CD14-positive monocyte (primary cell): ENCODE results near the gene CBX2. TPM values are rescaled to one million over a fixed set of nuclear protein-coding genes. Genes with fewer than 3 reads are reported as not detected.

ENCODE experiments used
- DNase-seq, 3 donors: peaks; one replicate each; pipeline ENCODE4 v3.0.0-alpha.2; 2011 to 2022
- H2AFZ ChIP-seq: 2 replicates; pipeline ENCODE4 v1.6.0; 2012; ENCODE audit warnings: mild to moderate bottlenecking, low read depth, low read length, inconsistent platforms; ENCODE audit not compliant: insufficient read depth, poor library complexity, severe bottlenecking
- H3K27ac ChIP-seq, 2 donors: 1 replicate in 1 of 2; 2 replicates in 1 of 2; pipeline ENCODE4 v1.5.1; 2012 to 2013; ENCODE audit warnings: low read length in 2 of 2, control low read depth in 1 of 2, inconsistent platforms in 1 of 2, low read depth in 1 of 2, mild to moderate bottlenecking in 1 of 2
- H3K27me3 ChIP-seq, 2 donors: one replicate each; pipeline versions ENCODE4 v1.6.0 to v1.6.1; 2011 to 2013; ENCODE audit warnings: low read length in 2 of 2; ENCODE audit not compliant: control insufficient read depth in 2 of 2, insufficient read depth in 2 of 2
- H3K36me3 ChIP-seq, 2 donors: replicated peaks in 1 of 2; 1 replicate in 1 of 2; 2 replicates in 1 of 2; pipeline versions ENCODE4 v1.5.1 to v1.6.1; 2012 to 2013; ENCODE audit warnings: low read length in 2 of 2, control low read depth in 1 of 2, inconsistent platforms in 1 of 2, mild to moderate bottlenecking in 1 of 2; ENCODE audit not compliant: insufficient read depth in 2 of 2, control insufficient read depth in 1 of 2
- H3K4me1 ChIP-seq, 2 donors: 1 replicate in 1 of 2; 2 replicates in 1 of 2; pipeline versions ENCODE4 v1.5.1 to v1.6.1; 2012 to 2013; ENCODE audit warnings: low read length in 2 of 2, control low read depth in 1 of 2, inconsistent platforms in 1 of 2, mild to moderate bottlenecking in 1 of 2, moderate library complexity in 1 of 2; ENCODE audit not compliant: insufficient read depth in 2 of 2, control insufficient read depth in 1 of 2
- H3K4me2 ChIP-seq: replicated peaks from 2 replicates; pipeline ENCODE3; 2012; ENCODE audit warnings: low read length, moderate library complexity, mild to moderate bottlenecking; ENCODE audit not compliant: poor library complexity, severe bottlenecking; ENCODE audit errors: extremely low read depth
- H3K4me3 ChIP-seq, 3 experiments: fragments of 200-600 bp in 1 of 3; sonication (generic) in 1 of 3; replicated peaks in 1 of 3; 1 replicate in 2 of 3; 2 replicates in 1 of 3; pipeline ENCODE4 v1.5.1; 2011 to 2013; ENCODE audit warnings: low read length in 3 of 3, mild to moderate bottlenecking in 3 of 3, control low read depth in 2 of 3, low read depth in 2 of 3, inconsistent platforms in 1 of 3, moderate library complexity in 1 of 3
- H3K79me2 ChIP-seq: 2 replicates; pipeline ENCODE4 v1.6.0; 2012; ENCODE audit warnings: mild to moderate bottlenecking, control low read depth, inconsistent platforms, low read length, moderate library complexity; ENCODE audit not compliant: insufficient read depth
- H3K9ac ChIP-seq: 2 replicates; pipeline ENCODE4 v1.6.0; 2017; ENCODE audit warnings: low read length, mild to moderate bottlenecking; ENCODE audit not compliant: insufficient read depth, poor library complexity, severe bottlenecking
- H3K9me3 ChIP-seq, 2 donors: replicated peaks in 1 of 2; 1 replicate in 1 of 2; 2 replicates in 1 of 2; pipeline versions ENCODE4 v1.5.1 to v1.6.1; 2012 to 2013; ENCODE audit warnings: low read length in 2 of 2, control low read depth in 1 of 2; ENCODE audit not compliant: control insufficient read depth in 1 of 2, insufficient read depth in 1 of 2
- H4K20me1 ChIP-seq: 2 replicates; pipeline ENCODE4 v1.6.0; 2012; ENCODE audit warnings: mild to moderate bottlenecking, low read length, control low read depth, moderate library complexity; ENCODE audit not compliant: insufficient read depth
- H3K27ac Mint-ChIP-seq, 7 donors: one replicate each; pipeline ENCODE4 v1.8.0; 2020; ENCODE audit warnings: mild to moderate bottlenecking in 7 of 7, mixed read lengths in 7 of 7, moderate library complexity in 6 of 7, inconsistent platforms in 2 of 7
- H3K27me3 Mint-ChIP-seq, 3 donors: one replicate each; pipeline ENCODE4 v1.8.0; 2021 to 2022; ENCODE audit warnings: low read depth in 3 of 3, mild to moderate bottlenecking in 3 of 3, mixed read lengths in 3 of 3, moderate library complexity in 3 of 3, inconsistent platforms in 1 of 3
- H3K36me3 Mint-ChIP-seq, 2 donors: one replicate each; pipeline ENCODE4 v1.8.0; 2020; ENCODE audit warnings: mixed read lengths in 2 of 2, inconsistent platforms in 1 of 2, mild to moderate bottlenecking in 1 of 2
- H3K4me1 Mint-ChIP-seq: one replicate; pipeline ENCODE4 v1.8.0; 2020; ENCODE audit warnings: mild to moderate bottlenecking, mixed read lengths
- H3K4me3 Mint-ChIP-seq, 2 donors: one replicate each; pipeline ENCODE4 v1.8.0; 2020; ENCODE audit warnings: mild to moderate bottlenecking in 2 of 2, mixed read lengths in 2 of 2, moderate library complexity in 1 of 2
- H3K9me3 Mint-ChIP-seq, 7 donors: one replicate each; pipeline ENCODE4 v1.8.0; 2020 to 2022; ENCODE audit warnings: mixed read lengths in 7 of 7, mild to moderate bottlenecking in 6 of 7, moderate library complexity in 6 of 7, inconsistent platforms in 2 of 7
- CTCF ChIP-seq: fragments of 200-600 bp; IDR thresholded peaks from one replicate; pipeline ENCODE4 v1.8.0; 2022; ENCODE audit warnings: antibody characterized with exemption, mild to moderate bottlenecking
- WGBS: methylation state at CpG from one replicate; pipeline ENCODE4 v1.1.5; 2013; ENCODE audit warnings: missing lambda C conversion rate; ENCODE audit not compliant: insufficient coverage; 5-methylcytosine and 5-hydroxymethylcytosine counted together
- intact Hi-C, 2 donors: fragments of 100-400 bp; cut with micrococcal nuclease; formaldehyde crosslinking; loops; one replicate each; pipeline versions ENCODE4 v1.15.0 to v1.15.1; 2023
- polyA plus RNA-seq, 3 donors: library from polyadenylated mRNA; depleted of rRNA in 1 of 3; unstranded in 2 of 3; stranded (reverse) in 1 of 3; fragments of 300-500 nt in 2 of 3; fragments of >200 nt in 1 of 3; fragmentation: Illumina TruSeq in 2 of 3; gene quantifications; 1 replicate in 2 of 3; 2 replicates in 1 of 3; pipeline ENCODE4 v1.2.3, GENCODE V29; 2012 to 2021

CBX2 gene
- polyA plus RNA-seq, 3 donors: 0.09 to 0.95 TPM; not detected in 1

- peaks cover 12% of the 10 kb centered on the region for H3K4me1 Mint-ChIP-seq
- no peak overlapping the region for H3K27ac Mint-ChIP-seq
- H3K9me3 ChIP-seq: no peaks in the 10 kb centered on the region
- H3K4me1 ChIP-seq: peaks cover 0 to 6% of the 10 kb centered on the region in 2 donors
- H2AFZ ChIP-seq: no peak overlapping the region
- H3K79me2 ChIP-seq: no peaks in the 10 kb centered on the region
- intact Hi-C loops: no loop called here
- no peak for DNase-seq
- H3K36me3 ChIP-seq: no peaks in the 10 kb centered on the region
- H3K4me3 Mint-ChIP-seq: peak overlapping the region in 1 of 2 donors; percentile 63
- H3K4me3 ChIP-seq: no peak overlapping the region
- no peak overlapping the region for H3K27ac ChIP-seq
- H3K27me3 ChIP-seq: peaks cover 42 to 71% of the 10 kb centered on the region in 2 donors
- no peak overlapping the region for H3K4me2 ChIP-seq
- H4K20me1 ChIP-seq: no peaks in the 10 kb centered on the region
- no peak overlapping the region for H3K9ac ChIP-seq
- peaks cover 0 to 9% (median 4%) of the 10 kb centered on the region in 7 donors for H3K9me3 Mint-ChIP-seq
- no peaks in the 10 kb centered on the region for H3K36me3 Mint-ChIP-seq
- TF ChIP-seq CTCF: no peak
- 67% methylated on average over 1 of the region's 3 CpGs for WGBS
- peaks cover 67 to 85% (median 75%) of the 10 kb centered on the region in 3 donors for H3K27me3 Mint-ChIP-seq
Observed at GRCh38 chr17:79749156-79749815, 28.7 kb upstream of the CBX2 start.

DNA sequence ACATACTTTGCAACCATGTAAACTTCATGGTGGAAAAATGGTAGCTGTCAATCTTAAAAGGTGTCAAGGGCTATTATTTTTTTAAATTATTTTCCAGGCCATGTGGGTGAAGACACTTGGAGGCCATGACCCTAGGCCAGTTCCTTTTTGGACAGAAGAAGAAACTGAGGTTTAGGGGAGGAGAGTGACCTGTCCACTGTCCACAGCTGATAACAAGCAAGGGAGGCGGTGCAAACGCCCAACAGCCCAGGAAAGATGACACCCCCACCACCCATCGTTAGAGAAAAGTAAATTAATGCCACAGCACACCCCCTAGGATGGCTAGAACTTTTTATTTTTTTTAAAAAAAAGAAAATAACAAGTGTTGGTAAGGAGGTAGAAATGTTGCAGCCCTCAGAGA is 28.0 kb upstream of the CBX2 start:
- Mint-ChIP-seq H3K27me3 (peaks cover 65 to 82% (median 79%) of the 10 kb centered on the region in 3 donors), H3K27ac (no peak overlapping the region), H3K4me1 (peaks cover 12% of the 10 kb centered on the region), H3K36me3 (no peaks in the 10 kb centered on the region), H3K4me3 (peak overlapping the region in 1 of 2 donors; percentile 63), H3K9me3 (peaks cover 0 to 9% (median 4%) of the 10 kb centered on the region in 7 donors)
- Histone ChIP-seq H3K4me2 (no peak overlapping the region), H3K27ac (no peak overlapping the region), H3K9me3 (no peaks in the 10 kb centered on the region), H3K36me3 (no peaks in the 10 kb centered on the region), H3K4me1 (peaks cover 0 to 6% of the 10 kb centered on the region in 2 donors), H4K20me1 (no peaks in the 10 kb centered on the region), H3K4me3 (no peak overlapping the region), H3K79me2 (no peaks in the 10 kb centered on the region), H3K9ac (no peak overlapping the region), H3K27me3 (peaks cover 42 to 70% of the 10 kb centered on the region in 2 donors), H2AFZ (no peak overlapping the region)
- no peak for TF ChIP-seq CTCF
- intact Hi-C loops: no loop called here
- no CpG with 5 or more reads among the region's 3 CpGs for WGBS
- DNase-seq: no peak
